Hepatocyte (in vitro differentiated cells): ENCODE results near the gene SPINT3.

Experiments
- EZH2 ChIP-seq: fragments of 200-600 bp; sonication (generic); IDR thresholded peaks from 2 replicates; pipeline ENCODE4 v1.6.1; 2016; ENCODE audit warnings: antibody characterized with exemption, mild to moderate bottlenecking, borderline replicate concordance
- EZH2phosphoT487 ChIP-seq: fragments of 200-600 bp; sonication (generic); IDR thresholded peaks from one replicate; pipeline ENCODE4 v1.6.1; 2018; ENCODE audit warnings: antibody characterized with exemption, mild to moderate bottlenecking, low read depth, moderate library complexity; ENCODE audit not compliant: unreplicated experiment, severe bottlenecking
- TF ChIP-seq, protein P1 (sequence below): fragments of 200-600 bp; sonication (generic); IDR thresholded peaks from 2 replicates; pipeline ENCODE4 v1.5.1; 2016; ENCODE audit warnings: antibody characterized with exemption, mild to moderate bottlenecking; ENCODE audit not compliant: poor library complexity

DNA sequence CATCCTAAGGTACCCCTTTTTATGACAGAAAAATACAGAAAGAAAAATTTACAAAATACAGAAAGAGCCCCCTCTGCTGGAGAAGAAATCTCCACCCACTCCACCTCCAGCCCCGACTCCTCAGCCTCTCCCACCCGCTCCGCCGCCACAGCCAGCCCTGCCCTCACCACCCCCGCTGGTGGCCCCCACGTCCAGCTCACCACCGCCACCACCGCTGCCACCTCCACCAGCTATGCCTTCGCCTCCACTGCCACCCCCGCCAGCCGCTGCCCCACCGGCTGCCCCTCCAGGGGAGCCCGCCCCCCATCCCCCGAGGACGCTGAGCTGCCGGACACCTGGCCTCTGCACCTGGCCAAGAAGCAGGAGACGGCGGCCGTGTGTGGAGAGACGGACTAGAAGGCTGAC lies 28.2 kb downstream of the SPINT3 start:
- TF ChIP-seq, protein P1, sequence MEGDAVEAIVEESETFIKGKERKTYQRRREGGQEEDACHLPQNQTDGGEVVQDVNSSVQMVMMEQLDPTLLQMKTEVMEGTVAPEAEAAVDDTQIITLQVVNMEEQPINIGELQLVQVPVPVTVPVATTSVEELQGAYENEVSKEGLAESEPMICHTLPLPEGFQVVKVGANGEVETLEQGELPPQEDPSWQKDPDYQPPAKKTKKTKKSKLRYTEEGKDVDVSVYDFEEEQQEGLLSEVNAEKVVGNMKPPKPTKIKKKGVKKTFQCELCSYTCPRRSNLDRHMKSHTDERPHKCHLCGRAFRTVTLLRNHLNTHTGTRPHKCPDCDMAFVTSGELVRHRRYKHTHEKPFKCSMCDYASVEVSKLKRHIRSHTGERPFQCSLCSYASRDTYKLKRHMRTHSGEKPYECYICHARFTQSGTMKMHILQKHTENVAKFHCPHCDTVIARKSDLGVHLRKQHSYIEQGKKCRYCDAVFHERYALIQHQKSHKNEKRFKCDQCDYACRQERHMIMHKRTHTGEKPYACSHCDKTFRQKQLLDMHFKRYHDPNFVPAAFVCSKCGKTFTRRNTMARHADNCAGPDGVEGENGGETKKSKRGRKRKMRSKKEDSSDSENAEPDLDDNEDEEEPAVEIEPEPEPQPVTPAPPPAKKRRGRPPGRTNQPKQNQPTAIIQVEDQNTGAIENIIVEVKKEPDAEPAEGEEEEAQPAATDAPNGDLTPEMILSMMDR = peak; percentile 39
- TF ChIP-seq EZH2 = no peak
- TF ChIP-seq EZH2phosphoT487 = no peak
